Neural cell (in vitro differentiated cells): ENCODE results near the gene PPP1R27. TPM values are rescaled to one million over a fixed set of nuclear protein-coding genes. Genes with fewer than 3 reads are reported as not detected.
A peak's percentile ranks its signal among the peaks of the same experiment; 100 is the strongest.

Experiments
- H2AFZ ChIP-seq: fragments of 200-600, 300-800 bp; sonication (generic), shearing (Covaris generic); 2 replicates; pipeline ENCODE4 v1.6.0; 2014; ENCODE audit warnings: low read depth, mild to moderate bottlenecking, antibody characterized with exemption, low read length, moderate library complexity
- H3F3A ChIP-seq: fragments of 200-600 bp; shearing (Covaris generic); 2 replicates; pipeline ENCODE4 v1.6.1; 2016; ENCODE audit warnings: mild to moderate bottlenecking, moderate library complexity, mixed read lengths, antibody characterized with exemption, low read length; ENCODE audit not compliant: insufficient read depth, poor library complexity, severe bottlenecking
- H3K27ac ChIP-seq: fragments of 200-600, 300-800 bp; sonication (generic), shearing (Covaris generic); 2 replicates; pipeline ENCODE4 v1.5.1; 2014; ENCODE audit warnings: mild to moderate bottlenecking, low read length, moderate library complexity
- H3K27me3 ChIP-seq: fragments of 300-800, 200-600 bp; sonication (generic), shearing (Covaris generic); 2 replicates; pipeline ENCODE4 v1.6.0; 2014; ENCODE audit warnings: mild to moderate bottlenecking, low read depth, low read length, moderate library complexity; ENCODE audit not compliant: insufficient read depth
- H3K36me3 ChIP-seq: fragments of 300-800, 200-600 bp; sonication (generic), shearing (Covaris generic); 2 replicates; pipeline ENCODE4 v1.5.1; 2014; ENCODE audit warnings: mild to moderate bottlenecking, antibody characterized with exemption, low read length, moderate library complexity; ENCODE audit not compliant: insufficient read depth
- H3K4me2 ChIP-seq: fragments of 300-800, 200-600 bp; sonication (generic), shearing (Covaris generic); 2 replicates; pipeline ENCODE4 v1.6.0; 2014; ENCODE audit warnings: mild to moderate bottlenecking, low read length
- H3K4me3 ChIP-seq: fragments of 300-800, 200-600 bp; sonication (generic), shearing (Covaris generic); 2 replicates; pipeline ENCODE4 v1.5.1; 2014; ENCODE audit warnings: mild to moderate bottlenecking, low read length, moderate library complexity
- H3K79me2 ChIP-seq: fragments of 200-600 bp; shearing (Covaris generic); replicated peaks from 2 replicates; pipeline ENCODE4 v1.6.0; 2014; ENCODE audit warnings: mild to moderate bottlenecking, low read length, moderate library complexity; ENCODE audit not compliant: insufficient read depth
- H3K9ac ChIP-seq: fragments of 300-800, 200-600 bp; sonication (generic), shearing (Covaris generic); 2 replicates; pipeline ENCODE4 v1.6.1; 2016; ENCODE audit warnings: mild to moderate bottlenecking, low read length, mixed read lengths
- H3K9me2 ChIP-seq: fragments of 200-600 bp; shearing (Covaris generic); 2 replicates; pipeline ENCODE4 v1.6.1; 2016; ENCODE audit warnings: mild to moderate bottlenecking, low read length, mixed read lengths; ENCODE audit not compliant: insufficient read depth
- H3K9me3 ChIP-seq: fragments of 200-600, 300-800 bp; sonication (generic), shearing (Covaris generic); 2 replicates; pipeline ENCODE4 v1.6.1; 2016; ENCODE audit warnings: mild to moderate bottlenecking, mixed run types, low read length, moderate library complexity, mixed read lengths
- H4K20me1 ChIP-seq: fragments of 200-600 bp; shearing (Covaris generic); 2 replicates; pipeline ENCODE4 v1.6.1; 2016; ENCODE audit warnings: mild to moderate bottlenecking, mixed run types; ENCODE audit not compliant: insufficient read depth
- CTCF ChIP-seq: fragments of 450-650 bp; IDR thresholded peaks from 2 replicates; pipeline ENCODE4 v1.5.1; 2014; ENCODE audit warnings: antibody characterized with exemption, mild to moderate bottlenecking, moderate library complexity; ENCODE audit not compliant: poor library complexity, severe bottlenecking
- EP300 ChIP-seq: fragments of 450-650 bp; conservative IDR thresholded peaks from 2 replicates; pipeline ENCODE4 v1.6.1; 2014; ENCODE audit warnings: antibody characterized with exemption, mild to moderate bottlenecking, moderate library complexity; ENCODE audit not compliant: poor library complexity, severe bottlenecking
- EZH2 ChIP-seq: fragments of 200-600, 300-800 bp; shearing (Covaris generic), sonication (generic); IDR thresholded peaks from 2 replicates; pipeline ENCODE4 v1.6.1; 2014; ENCODE audit warnings: antibody characterized with exemption, low read length, borderline replicate concordance, mild to moderate bottlenecking; ENCODE audit not compliant: insufficient read depth, poor library complexity, severe bottlenecking
- MXI1 ChIP-seq: fragments of 450-650 bp; conservative IDR thresholded peaks from 2 replicates; pipeline ENCODE4 v1.6.1; 2014; ENCODE audit warnings: antibody characterized with exemption, mild to moderate bottlenecking; ENCODE audit not compliant: poor library complexity, severe bottlenecking
- POLR2AphosphoS5 ChIP-seq: IDR thresholded peaks from 2 replicates; pipeline ENCODE4 v1.6.1; 2012
- RAD21 ChIP-seq: fragments of 450-650 bp; conservative IDR thresholded peaks from 2 replicates; pipeline ENCODE4 v1.6.1; 2014; ENCODE audit warnings: antibody characterized with exemption, mild to moderate bottlenecking, moderate library complexity
- SMC3 ChIP-seq: fragments of 450-650 bp; conservative IDR thresholded peaks from 2 replicates; pipeline ENCODE4 v1.6.1; 2014; ENCODE audit warnings: antibody characterized with exemption, mild to moderate bottlenecking, moderate library complexity; ENCODE audit not compliant: poor library complexity
- TAF1 ChIP-seq: IDR thresholded peaks from 2 replicates; pipeline ENCODE4 v1.6.1; 2012; ENCODE audit warnings: low read depth
- polyA plus RNA-seq: library from polyadenylated mRNA; depleted of rRNA; stranded (reverse); fragments of >200 nt; gene quantifications from 2 replicates; pipeline ENCODE4 v1.2.3, GENCODE V29; 2014
- TF ChIP-seq, protein P1 (sequence below): IDR thresholded peaks from 2 replicates; pipeline ENCODE4 v1.6.1; 2012; ENCODE audit warnings: borderline replicate concordance

PPP1R27 gene
- polyA plus RNA-seq, 1 donor from 2014 or later, result not detected

- TF ChIP-seq CTCF (no peak), TAF1 (no peak), POLR2AphosphoS5 (no peak), EZH2 (no peak), MXI1 (no peak)
- TF ChIP-seq, protein P1, sequence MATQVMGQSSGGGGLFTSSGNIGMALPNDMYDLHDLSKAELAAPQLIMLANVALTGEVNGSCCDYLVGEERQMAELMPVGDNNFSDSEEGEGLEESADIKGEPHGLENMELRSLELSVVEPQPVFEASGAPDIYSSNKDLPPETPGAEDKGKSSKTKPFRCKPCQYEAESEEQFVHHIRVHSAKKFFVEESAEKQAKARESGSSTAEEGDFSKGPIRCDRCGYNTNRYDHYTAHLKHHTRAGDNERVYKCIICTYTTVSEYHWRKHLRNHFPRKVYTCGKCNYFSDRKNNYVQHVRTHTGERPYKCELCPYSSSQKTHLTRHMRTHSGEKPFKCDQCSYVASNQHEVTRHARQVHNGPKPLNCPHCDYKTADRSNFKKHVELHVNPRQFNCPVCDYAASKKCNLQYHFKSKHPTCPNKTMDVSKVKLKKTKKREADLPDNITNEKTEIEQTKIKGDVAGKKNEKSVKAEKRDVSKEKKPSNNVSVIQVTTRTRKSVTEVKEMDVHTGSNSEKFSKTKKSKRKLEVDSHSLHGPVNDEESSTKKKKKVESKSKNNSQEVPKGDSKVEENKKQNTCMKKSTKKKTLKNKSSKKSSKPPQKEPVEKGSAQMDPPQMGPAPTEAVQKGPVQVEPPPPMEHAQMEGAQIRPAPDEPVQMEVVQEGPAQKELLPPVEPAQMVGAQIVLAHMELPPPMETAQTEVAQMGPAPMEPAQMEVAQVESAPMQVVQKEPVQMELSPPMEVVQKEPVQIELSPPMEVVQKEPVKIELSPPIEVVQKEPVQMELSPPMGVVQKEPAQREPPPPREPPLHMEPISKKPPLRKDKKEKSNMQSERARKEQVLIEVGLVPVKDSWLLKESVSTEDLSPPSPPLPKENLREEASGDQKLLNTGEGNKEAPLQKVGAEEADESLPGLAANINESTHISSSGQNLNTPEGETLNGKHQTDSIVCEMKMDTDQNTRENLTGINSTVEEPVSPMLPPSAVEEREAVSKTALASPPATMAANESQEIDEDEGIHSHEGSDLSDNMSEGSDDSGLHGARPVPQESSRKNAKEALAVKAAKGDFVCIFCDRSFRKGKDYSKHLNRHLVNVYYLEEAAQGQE, result no peak
- Histone ChIP-seq H3K9me2 (no peaks in the 10 kb centered on the region), H2AFZ (no peak overlapping the region), H3K27ac (no peak overlapping the region), H3K27me3 (no peaks in the 10 kb centered on the region), H3K36me3 (no peaks in the 10 kb centered on the region), H3K9me3 (no peaks in the 10 kb centered on the region), H4K20me1 (no peaks in the 10 kb centered on the region), H3K79me2 (peaks cover 10% of the 10 kb centered on the region), H3F3A (no peaks in the 10 kb centered on the region), H3K9ac (no peak overlapping the region), H3K4me2 (no peak overlapping the region), H3K4me3 (no peak overlapping the region)
Measured at GRCh38 chr17:81837641-81838040, 2.8 kb upstream of the PPP1R27 start.

- Histone ChIP-seq H3K36me3 (no peaks in the 10 kb centered on the region), H3K27ac (peak overlapping the region; percentile 77), H3K27me3 (no peaks in the 10 kb centered on the region), H3K9ac (peak overlapping the region; percentile 98), H3K4me3 (peak overlapping the region; percentile 97), H3K9me3 (no peaks in the 10 kb centered on the region), H2AFZ (no peak overlapping the region), H3K79me2 (peaks cover 29% of the 10 kb centered on the region), H3F3A (no peaks in the 10 kb centered on the region), H4K20me1 (peaks cover 4% of the 10 kb centered on the region), H3K9me2 (no peaks in the 10 kb centered on the region), H3K4me2 (peak overlapping the region; percentile 80)
- TF ChIP-seq POLR2AphosphoS5 (no peak), CTCF (no peak), EZH2 (no peak), MXI1 (no peak), RAD21 (no peak), EP300 (no peak), SMC3 (no peak), TAF1 (no peak)
- TF ChIP-seq, protein P1, result no peak
Measured at GRCh38 chr17:81833921-81834830, 674 bp downstream of the PPP1R27 start.
